Natural killer cell (primary cell): ENCODE measurements around the gene VBP1. TPM values are rescaled to one million over a fixed set of nuclear protein-coding genes. Genes with fewer than 3 reads are reported as not detected.
"Not testable (repeated sequence)": the region's sequence is repeated elsewhere in the genome, so short reads cannot be mapped to it uniquely, and the experiment has no call there.

ENCODE experiments used
- ATAC-seq, 3 donors: fragments of 150-1000 bp in 2 of 3; fragments of 200-7000 bp in 1 of 3; cut with Tn5 transposase; 1 replicate in 1 of 3; 2 replicates in 2 of 3; pipeline ENCODE4 v1.10.0; 2021; ENCODE audit warnings: mild to moderate bottlenecking in 2 of 3, moderate library complexity in 2 of 3
- DNase-seq, 2 donors: peaks; one replicate each; pipeline versions ENCODE4 v3.0.0 to v3.0.0-alpha.2; 2013 to 2021; ENCODE audit warnings: mixed read lengths in 1 of 2
- H3K27ac ChIP-seq: one replicate; pipeline ENCODE4 v1.5.1; 2013; ENCODE audit warnings: mild to moderate bottlenecking, low read length
- H3K27me3 ChIP-seq: one replicate; pipeline ENCODE4 v1.6.1; 2013; ENCODE audit warnings: low read length; ENCODE audit not compliant: control insufficient read depth, insufficient read depth
- H3K36me3 ChIP-seq: one replicate; pipeline ENCODE4 v1.6.1; 2013; ENCODE audit warnings: low read length; ENCODE audit not compliant: control insufficient read depth, insufficient read depth
- H3K4me1 ChIP-seq: one replicate; pipeline ENCODE4 v1.6.1; 2013; ENCODE audit warnings: low read length; ENCODE audit not compliant: control insufficient read depth, insufficient read depth
- H3K4me3 ChIP-seq: one replicate; pipeline ENCODE4 v1.5.1; 2013; ENCODE audit warnings: low read length
- H3K9me3 ChIP-seq: one replicate; pipeline ENCODE4 v1.6.1; 2013; ENCODE audit warnings: low read length; ENCODE audit not compliant: control insufficient read depth, insufficient read depth
- H3K27ac Mint-ChIP-seq, 2 donors: one replicate each; pipeline ENCODE4 v1.8.0; 2022; ENCODE audit warnings: mild to moderate bottlenecking in 2 of 2, mixed read lengths in 2 of 2, moderate library complexity in 1 of 2
- H3K27me3 Mint-ChIP-seq, 2 donors: one replicate each; pipeline ENCODE4 v1.8.0; 2022; ENCODE audit warnings: low read depth in 2 of 2, mixed read lengths in 2 of 2
- H3K36me3 Mint-ChIP-seq: one replicate; pipeline ENCODE4 v1.8.0; 2022; ENCODE audit warnings: mixed read lengths
- H3K4me1 Mint-ChIP-seq, 2 donors: one replicate each; pipeline ENCODE4 v1.8.0; 2022; ENCODE audit warnings: mixed read lengths in 2 of 2
- H3K4me3 Mint-ChIP-seq: one replicate; pipeline ENCODE4 v1.8.0; 2022; ENCODE audit warnings: mild to moderate bottlenecking, moderate library complexity, mixed read lengths
- H3K9me3 Mint-ChIP-seq, 2 donors: one replicate each; pipeline ENCODE4 v1.8.0; 2022; ENCODE audit warnings: mixed read lengths in 2 of 2
- CTCF ChIP-seq: fragments of 200-600 bp; IDR thresholded peaks from one replicate; pipeline ENCODE4 v1.8.0; 2022; ENCODE audit warnings: antibody characterized with exemption
- WGBS: methylation state at CpG from one replicate; pipeline ENCODE4 v1.1.7; 2013; ENCODE audit warnings: missing lambda C conversion rate; ENCODE audit not compliant: insufficient coverage; 5-methylcytosine and 5-hydroxymethylcytosine counted together
- intact Hi-C: fragments of 100-400 bp; cut with micrococcal nuclease; formaldehyde crosslinking; loops from one replicate; pipeline ENCODE4 v1.14.2; 2022
- total RNA-seq, 4 donors: library from RNA; stranded (reverse); fragments of 120-200 nt in 1 of 4; gene quantifications; one replicate each; pipeline versions ENCODE4 v1.2.3 to v1.2.4, GENCODE V29; 2013 to 2022

Gene VBP1
- total RNA-seq, 3 donors from 2014 or later (not counting 1 experiment from before 2014, with no cell fraction given), result 18.7 to 24.6 (median 19.9) TPM

DNA sequence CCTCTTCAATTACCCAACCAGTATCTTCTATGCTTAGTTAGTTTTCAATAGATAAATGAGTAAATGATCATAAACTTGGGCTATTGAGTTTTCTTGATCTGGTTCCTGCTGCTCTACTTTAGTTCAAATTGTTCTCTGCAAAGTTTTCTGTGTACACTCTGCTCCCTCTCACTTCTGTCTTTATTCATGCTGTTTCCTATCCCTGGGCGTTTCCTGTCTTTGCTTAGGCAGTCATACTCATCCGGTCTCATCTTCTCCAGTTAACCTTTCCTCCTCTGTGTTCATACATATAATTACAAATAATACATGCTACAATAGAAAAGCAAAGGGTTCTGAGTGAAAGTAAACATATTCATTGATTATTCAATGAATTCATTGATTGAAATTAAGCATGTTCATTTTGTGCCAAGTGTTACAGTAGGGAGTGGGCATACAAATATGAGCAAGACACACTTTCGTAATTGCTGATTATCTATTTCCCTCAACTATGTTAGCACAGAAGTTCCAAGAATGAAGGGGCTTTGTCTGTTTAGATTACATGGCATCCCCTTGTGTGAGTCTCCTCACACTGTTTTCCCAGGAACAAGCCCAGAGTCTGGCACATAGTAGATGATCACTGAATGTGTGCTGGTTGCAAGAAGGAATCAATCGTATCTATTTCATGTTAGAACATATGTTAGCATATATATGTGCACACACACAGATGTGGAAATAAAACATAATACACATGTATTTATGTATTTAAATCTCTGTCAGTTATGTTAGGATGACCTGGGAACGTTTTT, 46.9 kb downstream of the VBP1 start:
- no peaks in the 10 kb centered on the region for H3K36me3 ChIP-seq
- H3K9me3 ChIP-seq, result no peaks in the 10 kb centered on the region
- no peaks in the 10 kb centered on the region for H3K27me3 ChIP-seq
- H3K9me3 Mint-ChIP-seq, result no peaks in the 10 kb centered on the region
- H3K4me3 ChIP-seq, result peak overlapping the region; percentile 85
- H3K27ac ChIP-seq, result peak overlapping the region; percentile 89
- DNase-seq (peak in 1 of 2 donors; percentile 47), ATAC-seq (no peak)
- no peaks in the 10 kb centered on the region for H3K27me3 Mint-ChIP-seq
- H3K4me3 Mint-ChIP-seq, result peak overlapping the region; percentile 18
- no peaks in the 10 kb centered on the region for H3K36me3 Mint-ChIP-seq
- peaks cover 6 to 15% of the 10 kb centered on the region in 2 donors for H3K4me1 Mint-ChIP-seq
- TF ChIP-seq CTCF, result no peak
- peaks cover 5% of the 10 kb centered on the region for H3K4me1 ChIP-seq
- peak overlapping the region; percentile 44 to 83 for H3K27ac Mint-ChIP-seq
- intact Hi-C loops, result no loop called here
- WGBS, result 0% methylated on average over 2 of the region's 5 CpGs

GRCh38 chrX:155263854-155264628, 47.8 kb downstream of the VBP1 start, which contains the start of gene RAB39B:
RAB39B (minus strand) TSS chrX:155264491; CDS start chrX:155264288, 203 bp downstream.
- Histone ChIP-seq H3K9me3 (no peaks in the 10 kb centered on the region), H3K27ac (peak within 1 kb of the TSS; percentile 89), H3K4me1 (peaks cover 5% of the 10 kb centered on the region), H3K36me3 (no peaks in the 10 kb centered on the region), H3K4me3 (peak within 1 kb of the TSS; percentile 85), H3K27me3 (no peaks in the 10 kb centered on the region)
- no peak for TF ChIP-seq CTCF
- Mint-ChIP-seq H3K36me3 (no peaks in the 10 kb centered on the region), H3K4me3 (peak within 1 kb of the TSS; percentile 18), H3K9me3 (no peaks in the 10 kb centered on the region), H3K27ac (peak within 1 kb of the TSS; percentile 44 to 83), H3K27me3 (peaks cover 0 to 6% of the 10 kb centered on the region in 2 donors), H3K4me1 (peaks cover 6 to 15% of the 10 kb centered on the region in 2 donors)
- under 1% methylated on average over 56 of the region's 58 CpGs for WGBS
- intact Hi-C loops, result no loop called here
- DNase-seq (peak; percentile 43 to 82), ATAC-seq (peak; percentile 89 to 94 (median 89))

DNA sequence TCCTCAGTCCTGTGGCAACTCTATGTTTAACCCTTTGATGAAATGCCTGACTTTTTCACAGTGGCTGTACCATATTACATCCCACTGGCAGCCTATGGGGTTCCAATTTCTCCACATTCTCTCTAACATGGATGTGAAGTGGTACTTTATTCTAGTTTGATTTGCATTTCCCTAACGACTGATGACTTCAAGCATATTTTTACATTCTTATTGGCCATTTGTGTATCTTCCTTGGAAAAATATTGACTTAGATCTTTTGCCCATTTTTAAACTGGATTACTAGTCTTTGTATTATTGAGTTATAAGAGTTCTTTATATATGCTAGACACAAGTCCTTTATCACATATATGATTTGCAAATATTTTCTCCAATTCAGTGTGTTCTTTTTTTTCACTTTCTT, 50.2 kb downstream of the VBP1 start:
- no peak for TF ChIP-seq CTCF
- no peak overlapping the region for H3K27ac Mint-ChIP-seq
- H3K4me1 Mint-ChIP-seq, result peaks cover 6 to 15% of the 10 kb centered on the region in 2 donors
- peaks cover 2% of the 10 kb centered on the region in 2 donors for H3K9me3 Mint-ChIP-seq
- DNase-seq (no peak), ATAC-seq (no peak)
- Histone ChIP-seq H3K4me3 (no peak overlapping the region), H3K4me1 (peaks cover 5% of the 10 kb centered on the region), H3K9me3 (no peaks in the 10 kb centered on the region), H3K36me3 (no peaks in the 10 kb centered on the region), H3K27me3 (no peaks in the 10 kb centered on the region), H3K27ac (no peak overlapping the region)
- H3K36me3 Mint-ChIP-seq, result peaks cover 3% of the 10 kb centered on the region
- intact Hi-C loops, result no loop called here
- peaks cover 1 to 7% of the 10 kb centered on the region in 2 donors for H3K27me3 Mint-ChIP-seq
- no CpG with 5 or more reads among the region's 1 CpG for WGBS
- no peak overlapping the region for H3K4me3 Mint-ChIP-seq

GRCh38 chrX:155267995-155268394, 51.7 kb downstream of the VBP1 start:
- H3K27ac Mint-ChIP-seq, DNase-seq, H3K9me3 ChIP-seq, H3K4me3 ChIP-seq, H3K36me3 ChIP-seq, H3K9me3 Mint-ChIP-seq, H3K4me3 Mint-ChIP-seq, intact Hi-C loops, H3K27me3 Mint-ChIP-seq, H3K27me3 ChIP-seq, H3K36me3 Mint-ChIP-seq, ATAC-seq, H3K4me1 ChIP-seq, H3K27ac ChIP-seq: not testable (repeated sequence)
- WGBS, result no CpG with 5 or more reads among the region's 1 CpG
- peaks cover 3 to 12% of the 10 kb centered on the region in 2 donors for H3K4me1 Mint-ChIP-seq
